Measurements from ENCODE around the gene TRIB2. TPM values are rescaled to one million over a fixed set of nuclear protein-coding genes. Genes with fewer than 3 reads are reported as not detected.

The TRIB2 gene
- total RNA-seq (ENCODE audit: low replicate concordance) = 68.8 and 74.4 TPM in 2 replicates

DNA sequence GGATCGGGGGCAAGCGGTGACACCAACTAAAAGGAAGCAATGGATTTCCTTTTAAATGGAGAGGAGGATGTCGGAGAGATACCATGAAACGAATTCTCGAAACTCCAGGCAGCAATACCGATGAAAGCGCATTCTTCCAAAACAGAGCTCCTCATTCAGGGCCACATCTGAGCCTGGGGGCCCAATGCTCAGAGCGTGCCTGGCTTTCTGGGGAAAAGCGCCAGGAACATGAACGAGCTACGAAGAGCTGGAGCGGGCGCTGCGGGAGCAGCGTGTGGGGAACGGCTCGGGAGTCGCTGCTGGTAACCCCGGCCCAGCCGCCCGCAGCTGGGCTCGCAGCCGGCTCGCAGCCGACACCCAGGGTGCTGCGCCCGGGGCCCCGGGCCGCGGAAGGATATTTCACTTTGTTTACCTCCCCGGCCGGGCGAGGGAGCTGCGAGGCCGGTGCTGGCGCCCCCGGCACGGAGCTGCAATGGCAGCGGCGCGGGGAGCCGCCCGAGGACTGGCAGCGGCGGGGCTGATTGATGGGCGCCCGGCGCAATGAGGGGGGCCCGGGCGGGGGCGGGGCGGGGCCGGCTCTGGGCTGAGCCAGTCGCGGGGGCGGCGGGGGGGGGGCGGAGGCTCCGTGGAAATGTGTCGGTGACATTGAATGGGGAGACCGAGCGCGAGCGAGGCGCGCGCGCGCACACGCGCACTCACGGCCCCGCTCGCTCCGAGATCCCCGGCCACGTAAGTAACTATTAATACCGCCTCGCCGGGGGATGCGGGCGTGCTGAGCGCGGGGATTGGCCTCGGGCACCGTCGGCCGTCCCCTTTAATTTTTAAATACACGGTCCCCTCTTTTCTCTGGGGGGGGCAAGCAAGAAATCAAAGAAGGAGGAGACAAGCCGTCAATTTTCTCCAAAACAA lies at the start of gene TRIB2:
Gene TRIB2, plus strand, starts transcription at position 655 of the 909 bp plus-strand sequence. CDS start 1,372 bp downstream, outside the sequence.
- H3K27ac ChIP-seq = peak within 1 kb of the TSS; percentile 73
- H3K9me3 Mint-ChIP-seq = no peaks in the 10 kb centered on the region
- DNase-seq (ENCODE audit: low spot score) = peak; percentile 91
- peaks cover 29% of the 10 kb centered on the region for H3K4me1 Mint-ChIP-seq
- H4K20me1 ChIP-seq (ENCODE audit: low read depth) = peaks cover 25% of the 10 kb centered on the region
- peak within 1 kb of the TSS; percentile 94 for H3K4me2 ChIP-seq
- H3K36me3 ChIP-seq = no peaks in the 10 kb centered on the region
- H3K4me3 ChIP-seq = peak within 1 kb of the TSS; percentile 94
- H3K27me3 ChIP-seq = no peaks in the 10 kb centered on the region
- H3K4me1 ChIP-seq = peaks cover 18% of the 10 kb centered on the region
- peak within 1 kb of the TSS; percentile 95 for H3K27ac Mint-ChIP-seq
- H3K9ac ChIP-seq = peak within 1 kb of the TSS; percentile 54
- peaks cover 37% of the 10 kb centered on the region for H3F3A ChIP-seq (ENCODE audit: low read depth)
- no peaks in the 10 kb centered on the region for H3K9me3 ChIP-seq (ENCODE audit: low read depth)
- peaks cover 40% of the 10 kb centered on the region for H3K79me2 ChIP-seq (ENCODE audit: low read depth)
- H3K4me3 Mint-ChIP-seq = peak within 1 kb of the TSS; percentile 99
- TF ChIP-seq, protein P1, sequence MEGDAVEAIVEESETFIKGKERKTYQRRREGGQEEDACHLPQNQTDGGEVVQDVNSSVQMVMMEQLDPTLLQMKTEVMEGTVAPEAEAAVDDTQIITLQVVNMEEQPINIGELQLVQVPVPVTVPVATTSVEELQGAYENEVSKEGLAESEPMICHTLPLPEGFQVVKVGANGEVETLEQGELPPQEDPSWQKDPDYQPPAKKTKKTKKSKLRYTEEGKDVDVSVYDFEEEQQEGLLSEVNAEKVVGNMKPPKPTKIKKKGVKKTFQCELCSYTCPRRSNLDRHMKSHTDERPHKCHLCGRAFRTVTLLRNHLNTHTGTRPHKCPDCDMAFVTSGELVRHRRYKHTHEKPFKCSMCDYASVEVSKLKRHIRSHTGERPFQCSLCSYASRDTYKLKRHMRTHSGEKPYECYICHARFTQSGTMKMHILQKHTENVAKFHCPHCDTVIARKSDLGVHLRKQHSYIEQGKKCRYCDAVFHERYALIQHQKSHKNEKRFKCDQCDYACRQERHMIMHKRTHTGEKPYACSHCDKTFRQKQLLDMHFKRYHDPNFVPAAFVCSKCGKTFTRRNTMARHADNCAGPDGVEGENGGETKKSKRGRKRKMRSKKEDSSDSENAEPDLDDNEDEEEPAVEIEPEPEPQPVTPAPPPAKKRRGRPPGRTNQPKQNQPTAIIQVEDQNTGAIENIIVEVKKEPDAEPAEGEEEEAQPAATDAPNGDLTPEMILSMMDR (IDR thresholded peaks at IDR 0.05) = no peak
- no peak for TF ChIP-seq EZH2 (IDR thresholded peaks at IDR 0.05)
- no peak for TF ChIP-seq EZH2phosphoT487 (IDR thresholded peaks at IDR 0.05)
- peaks cover 4% of the 10 kb centered on the region for H3K27me3 Mint-ChIP-seq (ENCODE audit: insufficient read depth, low read depth)
- H2AFZ ChIP-seq (replicated peaks) = peak within 1 kb of the TSS; percentile 48
- peaks cover 6% of the 10 kb centered on the region for H3K36me3 Mint-ChIP-seq

DNA sequence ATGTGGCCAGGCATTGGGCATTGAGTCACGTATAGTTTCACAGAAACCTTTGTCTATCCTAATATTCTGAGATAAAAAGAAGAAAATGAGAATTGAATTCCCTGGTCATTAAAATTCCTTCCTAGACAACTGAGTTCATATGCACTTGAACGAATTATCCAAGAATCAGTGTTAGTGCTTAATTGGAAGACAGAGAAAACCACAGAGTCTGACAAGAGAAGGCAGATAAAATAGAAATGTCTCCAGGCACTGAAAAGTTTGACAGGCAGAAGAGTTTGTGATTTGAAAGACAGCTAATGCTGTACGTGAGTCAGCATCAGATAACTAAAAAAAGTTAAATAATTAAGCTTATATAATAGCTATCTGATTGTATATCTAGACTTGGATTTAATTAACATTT lies 47.7 kb upstream of the TRIB2 start:
- H3K27me3 Mint-ChIP-seq (ENCODE audit: insufficient read depth, low read depth) = no peaks in the 10 kb centered on the region
- no peaks in the 10 kb centered on the region for H3F3A ChIP-seq (ENCODE audit: low read depth)
- H3K79me2 ChIP-seq (ENCODE audit: low read depth) = no peaks in the 10 kb centered on the region
- no peaks in the 10 kb centered on the region for H4K20me1 ChIP-seq (ENCODE audit: low read depth)
- no peaks in the 10 kb centered on the region for H3K36me3 ChIP-seq
- H3K4me3 Mint-ChIP-seq = no peak overlapping the region
- H3K27me3 ChIP-seq = no peaks in the 10 kb centered on the region
- no peak overlapping the region for H3K27ac ChIP-seq
- no peak overlapping the region for H3K4me2 ChIP-seq
- H3K4me1 Mint-ChIP-seq = peaks cover 8% of the 10 kb centered on the region
- no peak for DNase-seq (ENCODE audit: low spot score)
- H3K27ac Mint-ChIP-seq = no peak overlapping the region
- no peak for TF ChIP-seq EZH2 (IDR thresholded peaks at IDR 0.05)
- H3K36me3 Mint-ChIP-seq = no peaks in the 10 kb centered on the region
- no peak overlapping the region for H3K9ac ChIP-seq
- peaks cover 7% of the 10 kb centered on the region for H3K9me3 ChIP-seq (ENCODE audit: low read depth)
- peaks cover 7% of the 10 kb centered on the region for H3K9me3 Mint-ChIP-seq
- no peaks in the 10 kb centered on the region for H3K4me1 ChIP-seq
- no peak overlapping the region for H3K4me3 ChIP-seq
- no peak overlapping the region for H2AFZ ChIP-seq (replicated peaks)

DNA sequence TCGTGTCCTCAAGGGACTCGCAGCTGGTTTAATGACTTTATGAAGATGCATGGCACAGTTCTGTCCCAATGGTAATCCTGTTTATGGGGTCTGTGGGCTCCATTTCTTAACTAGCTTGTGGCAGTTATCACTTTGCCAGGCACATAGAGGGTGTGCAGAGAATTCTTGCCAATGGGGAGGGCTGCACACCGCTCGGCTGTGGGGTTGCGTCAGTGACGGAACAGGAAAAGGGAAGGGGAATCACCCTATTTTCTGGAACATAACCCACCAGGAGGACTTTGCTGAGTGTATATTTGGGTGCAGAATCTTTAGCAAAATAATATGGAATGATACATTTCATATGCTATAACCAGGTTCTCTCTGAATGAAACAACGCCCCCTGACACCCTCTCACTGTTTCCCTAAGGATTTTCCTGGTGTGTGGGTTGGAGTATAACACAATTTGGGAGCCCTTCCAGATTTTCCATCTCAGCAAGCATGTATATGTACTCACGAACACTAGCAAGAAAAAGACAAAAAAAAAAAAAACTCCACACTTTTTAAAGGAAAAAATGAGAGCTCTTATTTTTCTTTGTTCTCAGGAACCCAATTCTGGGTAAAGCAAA lies 43.9 kb upstream of the TRIB2 start:
- Histone ChIP-seq H3K79me2 (ENCODE audit: low read depth) (no peaks in the 10 kb centered on the region), H3K4me2 (no peak overlapping the region), H4K20me1 (ENCODE audit: low read depth) (no peaks in the 10 kb centered on the region), H3K9ac (no peak overlapping the region), H3K36me3 (no peaks in the 10 kb centered on the region), H3K27ac (no peak overlapping the region), H3K27me3 (no peaks in the 10 kb centered on the region), H3K4me1 (no peaks in the 10 kb centered on the region), H2AFZ (replicated peaks) (no peak overlapping the region), H3K9me3 (ENCODE audit: low read depth) (no peaks in the 10 kb centered on the region), H3K4me3 (no peak overlapping the region), H3F3A (ENCODE audit: low read depth) (no peaks in the 10 kb centered on the region)
- Mint-ChIP-seq H3K4me3 (no peak overlapping the region), H3K4me1 (peaks cover 11% of the 10 kb centered on the region), H3K27me3 (ENCODE audit: insufficient read depth, low read depth) (no peaks in the 10 kb centered on the region), H3K27ac (no peak overlapping the region), H3K9me3 (no peaks in the 10 kb centered on the region), H3K36me3 (no peaks in the 10 kb centered on the region)
- TF ChIP-seq, protein P1 (IDR thresholded peaks at IDR 0.05) = no peak
- no peak for TF ChIP-seq EZH2phosphoT487 (IDR thresholded peaks at IDR 0.05)
- no peak for TF ChIP-seq EZH2 (IDR thresholded peaks at IDR 0.05)
- no peak for DNase-seq (ENCODE audit: low spot score)
